HG02973 (cell line): Measurements from ENCODE around the gene HTR3D.
"Not testable (repeated sequence)": the region's sequence is repeated elsewhere in the genome, so short reads cannot be mapped to it uniquely, and the experiment has no call there.

Experiments
- ATAC-seq: cut with Tn5 transposase; IDR thresholded peaks from one replicate; pipeline ENCODE4 v1.9.1; 2021; ENCODE audit warnings: moderate library complexity; ENCODE audit not compliant: unreplicated experiment

Gene HTR3D

GRCh38 chr3:184015381-184016019 lies 16.0 kb upstream of the HTR3D start:
- no peak for ATAC-seq

- ATAC-seq: no peak
These were observed 15.4 kb upstream of the HTR3D start for GRCh38 chr3:184016169-184016570.

- peak; percentile 60 for ATAC-seq
These were observed 14.5 kb upstream of the HTR3D start for GRCh38 chr3:184016811-184017671.

GRCh38 chr3:184017672-184018423 lies 13.7 kb upstream of the HTR3D start, which contains the start of gene ABCC5:
Gene ABCC5 (minus strand): TSS chr3:184017884. CDS start chr3:184014392, 3,492 bp downstream.
- ATAC-seq: peak; percentile 93

GRCh38 chr3:184018424-184018973 lies 13.0 kb upstream of the HTR3D start:
- no peak for ATAC-seq

- no peak for ATAC-seq
These were observed 9.2 kb upstream of the HTR3D start for GRCh38 chr3:184022323-184022722.

GRCh38 chr3:184025256-184025655 lies 6.3 kb upstream of the HTR3D start:
- ATAC-seq: not testable (repeated sequence)

GRCh38 chr3:184028275-184028890 lies 3.2 kb upstream of the HTR3D start:
- not testable (repeated sequence) for ATAC-seq

- no peak for ATAC-seq
These were observed 2.1 kb upstream of the HTR3D start for GRCh38 chr3:184029443-184029842.

GRCh38 chr3:184030536-184030935 lies 1.0 kb upstream of the HTR3D start:
- ATAC-seq: no peak

GRCh38 chr3:184037816-184038215 lies 6.3 kb downstream of the HTR3D start:
- no peak for ATAC-seq

GRCh38 chr3:184038307-184038706 lies 6.8 kb downstream of the HTR3D start:
- ATAC-seq: not testable (repeated sequence)

- no peak for ATAC-seq
These were observed 7.9 kb downstream of the HTR3D start for GRCh38 chr3:184039414-184039813.

GRCh38 chr3:184040010-184040409 lies 8.5 kb downstream of the HTR3D start:
- ATAC-seq: no peak

GRCh38 chr3:184042617-184043016 lies 11.1 kb downstream of the HTR3D start:
- ATAC-seq: no peak

- no peak for ATAC-seq
These were observed 14.5 kb downstream of the HTR3D start for GRCh38 chr3:184045995-184046394.

GRCh38 chr3:184050217-184050847 lies 18.8 kb downstream of the HTR3D start:
- ATAC-seq: no peak

- no peak for ATAC-seq
These were observed 21.2 kb downstream of the HTR3D start, which contains the start of gene HTR3C for GRCh38 chr3:184052767-184053166. Gene HTR3C (plus strand): TSS chr3:184053047. CDS start chr3:184053081, 34 bp downstream.

GRCh38 chr3:184058029-184058428 lies 26.5 kb downstream of the HTR3D start:
- no peak for ATAC-seq

- no peak for ATAC-seq
These were observed 27.9 kb downstream of the HTR3D start for GRCh38 chr3:184059424-184059823.
